Measurements from ENCODE around the gene RASSF5. TPM values are rescaled to one million over a fixed set of nuclear protein-coding genes. Genes with fewer than 3 reads are reported as not detected.
"Not testable (repeated sequence)": the region's sequence is repeated elsewhere in the genome, so short reads cannot be mapped to it uniquely, and the experiment has no call there.

Gene RASSF5
- total and polyA plus RNA-seq, 2 experiments from 2014 or later = 1.6 to 2.0 TPM

GRCh38 chr1:206482611-206483010 is 24.7 kb upstream of the RASSF5 start:
- Histone ChIP-seq H3K9me2 (replicated peaks; ENCODE audit: insufficient read depth) (no peaks in the 10 kb centered on the region), H3K4me1 (ENCODE audit: insufficient read depth) (no peaks in the 10 kb centered on the region), H4K20me1 (ENCODE audit: insufficient read depth, poor library complexity, severe bottlenecking) (no peaks in the 10 kb centered on the region), H3K27me3 (no peaks in the 10 kb centered on the region), H3K4me2 (no peak overlapping the region), H3K79me2 (no peaks in the 10 kb centered on the region), H3K4me3 (no peak overlapping the region), H3K9me3 (ENCODE audit: low read depth) (no peaks in the 10 kb centered on the region), H3K36me3 (replicated peaks; ENCODE audit: insufficient read depth, low read depth) (no peaks in the 10 kb centered on the region), H3K27ac (no peak overlapping the region), H2AFZ (no peak overlapping the region)
- DNase-seq (ENCODE audit: low spot score) = no peak
- 98% methylated on average over 2 of the region's 2 CpGs for WGBS (ENCODE audit: low lambda C conversion rate, missing lambda C conversion rate)
- TF ChIP-seq, protein P1, sequence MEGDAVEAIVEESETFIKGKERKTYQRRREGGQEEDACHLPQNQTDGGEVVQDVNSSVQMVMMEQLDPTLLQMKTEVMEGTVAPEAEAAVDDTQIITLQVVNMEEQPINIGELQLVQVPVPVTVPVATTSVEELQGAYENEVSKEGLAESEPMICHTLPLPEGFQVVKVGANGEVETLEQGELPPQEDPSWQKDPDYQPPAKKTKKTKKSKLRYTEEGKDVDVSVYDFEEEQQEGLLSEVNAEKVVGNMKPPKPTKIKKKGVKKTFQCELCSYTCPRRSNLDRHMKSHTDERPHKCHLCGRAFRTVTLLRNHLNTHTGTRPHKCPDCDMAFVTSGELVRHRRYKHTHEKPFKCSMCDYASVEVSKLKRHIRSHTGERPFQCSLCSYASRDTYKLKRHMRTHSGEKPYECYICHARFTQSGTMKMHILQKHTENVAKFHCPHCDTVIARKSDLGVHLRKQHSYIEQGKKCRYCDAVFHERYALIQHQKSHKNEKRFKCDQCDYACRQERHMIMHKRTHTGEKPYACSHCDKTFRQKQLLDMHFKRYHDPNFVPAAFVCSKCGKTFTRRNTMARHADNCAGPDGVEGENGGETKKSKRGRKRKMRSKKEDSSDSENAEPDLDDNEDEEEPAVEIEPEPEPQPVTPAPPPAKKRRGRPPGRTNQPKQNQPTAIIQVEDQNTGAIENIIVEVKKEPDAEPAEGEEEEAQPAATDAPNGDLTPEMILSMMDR (IDR thresholded peaks at IDR 0.05; ENCODE audit: poor library complexity) = no peak
- TF ChIP-seq EZH2phosphoT487 (IDR thresholded peaks at IDR 0.05; ENCODE audit: low read depth, severe bottlenecking, unreplicated experiment) = no peak
- TF ChIP-seq EZH2 (IDR thresholded peaks at IDR 0.05; ENCODE audit: borderline replicate concordance) = no peak

DNA sequence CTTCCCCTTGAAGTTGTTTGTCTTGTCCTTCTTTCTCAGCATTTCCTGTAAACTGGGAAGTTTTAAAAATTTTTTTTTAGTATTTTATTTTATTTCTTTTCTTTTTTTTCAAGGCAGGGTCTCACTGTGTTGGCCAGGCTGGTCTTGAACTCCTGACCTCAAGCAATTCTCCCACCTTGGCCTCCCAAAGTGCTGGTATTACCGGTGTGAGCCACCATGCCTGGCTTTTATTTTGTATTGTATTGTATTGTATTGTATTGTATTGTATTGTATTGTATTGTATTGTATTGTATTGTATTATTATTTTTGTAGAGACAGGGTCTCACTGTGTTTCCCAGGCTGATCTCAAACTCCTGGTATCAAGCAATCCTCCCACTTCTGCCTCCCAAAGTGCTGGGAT is 23.5 kb upstream of the RASSF5 start:
- not testable (repeated sequence) for H3K36me3 ChIP-seq (replicated peaks; ENCODE audit: insufficient read depth, low read depth); DNase-seq (ENCODE audit: low spot score); H3K4me3 ChIP-seq; H3K27me3 ChIP-seq; H3K4me1 ChIP-seq (ENCODE audit: insufficient read depth); H3K27ac ChIP-seq; H2AFZ ChIP-seq; H3K9me2 ChIP-seq (replicated peaks; ENCODE audit: insufficient read depth); H3K79me2 ChIP-seq; H3K4me2 ChIP-seq; H4K20me1 ChIP-seq (ENCODE audit: insufficient read depth, poor library complexity, severe bottlenecking); H3K9me3 ChIP-seq (ENCODE audit: low read depth)
- WGBS (ENCODE audit: low lambda C conversion rate, missing lambda C conversion rate) = 91% methylated on average over 1 of the region's 1 CpG

DNA sequence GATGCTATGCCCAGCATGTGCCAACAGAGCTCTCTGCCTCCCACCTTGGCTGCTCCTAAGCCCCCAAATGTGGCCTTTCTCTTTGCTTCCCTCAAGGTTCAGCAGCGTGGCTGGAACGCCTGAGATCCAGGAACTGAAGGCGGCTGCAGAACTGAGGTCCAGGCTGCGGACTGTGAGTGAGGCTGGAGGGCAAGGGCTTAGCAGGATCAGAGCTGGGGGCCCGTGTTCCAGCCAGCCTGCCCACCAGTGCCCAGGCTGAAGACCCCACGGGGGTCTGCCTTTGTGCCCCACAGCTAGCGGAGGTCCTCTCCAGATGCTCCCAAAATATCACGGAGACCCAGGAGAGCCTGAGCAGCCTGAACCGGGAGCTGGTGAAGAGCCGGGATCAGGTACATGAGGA is 22.4 kb upstream of the RASSF5 start:
- no peak for DNase-seq (ENCODE audit: low spot score)
- Histone ChIP-seq H3K27me3 (no peaks in the 10 kb centered on the region), H3K9me2 (replicated peaks; ENCODE audit: insufficient read depth) (no peaks in the 10 kb centered on the region), H3K9me3 (ENCODE audit: low read depth) (no peaks in the 10 kb centered on the region), H3K4me2 (no peak overlapping the region), H3K79me2 (no peaks in the 10 kb centered on the region), H3K4me1 (ENCODE audit: insufficient read depth) (no peaks in the 10 kb centered on the region), H2AFZ (no peak overlapping the region), H3K36me3 (replicated peaks; ENCODE audit: insufficient read depth, low read depth) (no peaks in the 10 kb centered on the region), H3K27ac (no peak overlapping the region), H4K20me1 (ENCODE audit: insufficient read depth, poor library complexity, severe bottlenecking) (no peaks in the 10 kb centered on the region), H3K4me3 (no peak overlapping the region)
- WGBS (ENCODE audit: low lambda C conversion rate, missing lambda C conversion rate) = 98% methylated on average over 9 of the region's 10 CpGs
- TF ChIP-seq EZH2 (IDR thresholded peaks at IDR 0.05; ENCODE audit: borderline replicate concordance) = no peak
- TF ChIP-seq, protein P1 (IDR thresholded peaks at IDR 0.05; ENCODE audit: poor library complexity) = no peak
- no peak for TF ChIP-seq EZH2phosphoT487 (IDR thresholded peaks at IDR 0.05; ENCODE audit: low read depth, severe bottlenecking, unreplicated experiment)

DNA sequence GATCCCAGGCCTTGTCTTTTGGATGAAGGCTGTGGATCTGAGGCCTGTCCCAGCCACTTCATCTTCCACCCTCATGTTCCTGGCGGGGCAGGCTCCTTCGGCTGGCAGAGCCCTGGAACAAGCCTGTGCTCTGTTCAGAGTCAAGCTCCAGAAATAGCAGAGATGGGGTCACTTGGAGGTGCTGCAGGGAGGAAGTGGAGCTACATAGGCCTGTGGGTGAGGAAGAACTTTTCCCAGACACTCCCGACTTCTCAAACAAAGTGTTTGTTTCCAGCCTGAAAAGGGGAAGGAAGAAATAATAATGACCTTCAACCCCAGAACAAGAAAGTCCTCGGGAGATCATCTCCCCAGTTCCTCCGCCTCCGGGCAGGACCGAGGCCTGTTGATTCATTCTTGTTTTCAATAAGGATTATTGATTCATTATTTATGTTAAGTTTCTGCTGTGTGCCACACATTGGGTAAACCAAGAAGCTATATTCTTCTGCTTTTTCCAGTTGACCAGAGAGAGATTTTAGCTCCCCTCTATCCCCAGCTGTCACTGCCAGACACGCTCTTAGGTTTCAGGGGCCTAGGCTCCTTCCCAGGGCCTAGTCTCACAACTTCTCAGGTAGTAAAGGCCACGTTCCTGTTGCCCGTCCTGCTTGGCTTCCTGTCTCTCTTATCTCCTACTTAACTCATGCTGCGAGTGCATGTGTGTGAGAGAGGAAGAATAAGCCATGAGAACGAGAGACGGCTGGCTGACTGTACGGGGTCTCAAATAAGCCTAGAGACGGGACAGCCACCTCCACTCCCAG is 20.1 kb upstream of the RASSF5 start:
- no peaks in the 10 kb centered on the region for H3K4me1 ChIP-seq (ENCODE audit: insufficient read depth)
- 70% methylated on average over 14 of the region's 15 CpGs for WGBS (ENCODE audit: low lambda C conversion rate, missing lambda C conversion rate)
- no peak overlapping the region for H3K27ac ChIP-seq
- H3K9me3 ChIP-seq (ENCODE audit: low read depth) = no peaks in the 10 kb centered on the region
- no peak for DNase-seq (ENCODE audit: low spot score)
- H3K4me2 ChIP-seq = no peak overlapping the region
- H4K20me1 ChIP-seq (ENCODE audit: insufficient read depth, poor library complexity, severe bottlenecking) = no peaks in the 10 kb centered on the region
- no peaks in the 10 kb centered on the region for H3K27me3 ChIP-seq
- no peak overlapping the region for H3K4me3 ChIP-seq
- H3K79me2 ChIP-seq = no peaks in the 10 kb centered on the region
- H3K36me3 ChIP-seq (replicated peaks; ENCODE audit: insufficient read depth, low read depth) = no peaks in the 10 kb centered on the region
- no peak overlapping the region for H2AFZ ChIP-seq
- TF ChIP-seq, protein P1 (IDR thresholded peaks at IDR 0.05; ENCODE audit: poor library complexity) = no peak
- no peak for TF ChIP-seq EZH2phosphoT487 (IDR thresholded peaks at IDR 0.05; ENCODE audit: low read depth, severe bottlenecking, unreplicated experiment)
- no peak for TF ChIP-seq EZH2 (IDR thresholded peaks at IDR 0.05; ENCODE audit: borderline replicate concordance)
- H3K9me2 ChIP-seq (replicated peaks; ENCODE audit: insufficient read depth) = no peaks in the 10 kb centered on the region

All from hepatocyte (in vitro differentiated cells).